Measurements from ENCODE around the gene EME2. TPM values are rescaled to one million over a fixed set of nuclear protein-coding genes. Genes with fewer than 3 reads are reported as not detected.

Gene EME2
- total and polyA plus RNA-seq, 2 experiments from 2014 or later = 4.1 to 15.0 TPM

- no peak for TF ChIP-seq ZNF114 (CRISPR knock-in tag; IDR thresholded peaks at IDR 0.05)
- TF ChIP-seq ZNF462 (CRISPR knock-in tag; IDR thresholded peaks at IDR 0.05) = no peak
- no peak for TF ChIP-seq CTCF (conservative IDR thresholded peaks at IDR 0.05; ENCODE audit: low read depth in 2 of 2)
- TF ChIP-seq EZH2phosphoT487 (IDR thresholded peaks at IDR 0.05; ENCODE audit: unreplicated experiment) = no peak
- no peak for TF ChIP-seq ZNF331 (CRISPR knock-in tag; IDR thresholded peaks at IDR 0.05; ENCODE audit: low read depth)
- TF ChIP-seq JUNB (IDR thresholded peaks at IDR 0.05; ENCODE audit: unreplicated experiment) = no peak
- no peak for TF ChIP-seq STAT1 (IDR thresholded peaks at IDR 0.05; ENCODE audit: unreplicated experiment)
- TF ChIP-seq NANOG (IDR thresholded peaks at IDR 0.05; ENCODE audit: borderline replicate concordance) = no peak
- TF ChIP-seq CREB1 (CRISPR knock-in tag; IDR thresholded peaks at IDR 0.05; ENCODE audit: low read depth) = no peak
- no peak for TF ChIP-seq ETS1 (IDR thresholded peaks at IDR 0.05)
- TF ChIP-seq REST (IDR thresholded peaks at IDR 0.05; ENCODE audit: unreplicated experiment) = no peak
- TF ChIP-seq EZH2 (IDR thresholded peaks at IDR 0.05; ENCODE audit: low read depth, unreplicated experiment) = no peak
- TF ChIP-seq POLR2AphosphoS5 (IDR thresholded peaks at IDR 0.05; ENCODE audit: low read depth) = no peak
- peaks cover 30% of the 10 kb centered on the region for H3K36me3 Mint-ChIP-seq (ENCODE audit: low read depth)
- Histone ChIP-seq H3F3A (replicated peaks; ENCODE audit: low read depth) (no peaks in the 10 kb centered on the region), H3K4me1 (ENCODE audit: insufficient read depth) (no peaks in the 10 kb centered on the region), H3K27ac (ENCODE audit: low read depth) (no peak overlapping the region), H3K4me2 (no peak overlapping the region), H3K36me3 (ENCODE audit: insufficient read depth) (no peaks in the 10 kb centered on the region; the same call in 1 of the 2 replicates), H3K79me2 (replicated peaks; ENCODE audit: insufficient read depth) (no peaks in the 10 kb centered on the region), H4K20me1 (replicated peaks; ENCODE audit: insufficient read depth) (peaks cover under 1% of the 10 kb centered on the region; the same call in 1 of the 2 replicates), H2AFZ (no peak overlapping the region), H3K27me3 (ENCODE audit: insufficient read depth) (no peaks in the 10 kb centered on the region), H3K9me2 (ENCODE audit: insufficient read depth) (no peaks in the 10 kb centered on the region), H3K4me3 (no peak overlapping the region)
- peaks cover 3% of the 10 kb centered on the region; the same call in 1 of the 3 replicates for H3K9me3 Mint-ChIP-seq
- ATAC-seq = no peak
- DNase-seq (ENCODE audit: low spot score) = no peak
- peaks cover 10% of the 10 kb centered on the region for H3K27me3 Mint-ChIP-seq (ENCODE audit: insufficient read depth, low read depth, poor library complexity)
- no peak overlapping the region for H3K4me3 Mint-ChIP-seq
- H3K4me1 Mint-ChIP-seq = no peaks in the 10 kb centered on the region
- H3K27ac Mint-ChIP-seq = no peak overlapping the region
Observed at GRCh38 chr16:1729026-1729425, 43.6 kb upstream of the EME2 start.

Measured in GM23338 (cell line).